ENCODE data around the gene DMBX1. TPM values are rescaled to one million over a fixed set of nuclear protein-coding genes. Genes with fewer than 3 reads are reported as not detected.

Gene DMBX1
- polyA plus RNA-seq, 1 donor from 2014 or later: 0.28 TPM

- H3K9me3 ChIP-seq (ENCODE audit: low read length): no peaks in the 10 kb centered on the region
- H3K27ac ChIP-seq (ENCODE audit: low read length): no peak overlapping the region
Observed at GRCh38 chr1:46510341-46510997, 20.8 kb downstream of the DMBX1 start.

GRCh38 chr1:46510998-46511365, 21.3 kb downstream of the DMBX1 start:
- TF ChIP-seq TAF1 (IDR thresholded peaks at IDR 0.05; ENCODE audit: low read depth) (no peak), MXI1 (conservative IDR thresholded peaks at IDR 0.05; ENCODE audit: poor library complexity, severe bottlenecking) (no peak), POLR2AphosphoS5 (IDR thresholded peaks at IDR 0.05) (no peak), SMC3 (conservative IDR thresholded peaks at IDR 0.05; ENCODE audit: poor library complexity) (no peak), EP300 (conservative IDR thresholded peaks at IDR 0.05; ENCODE audit: poor library complexity, severe bottlenecking) (no peak)
- H3K9me3 ChIP-seq (ENCODE audit: low read length): no peaks in the 10 kb centered on the region
- H4K20me1 ChIP-seq (ENCODE audit: insufficient read depth): no peaks in the 10 kb centered on the region
- no peaks in the 10 kb centered on the region for H3K79me2 ChIP-seq (replicated peaks; ENCODE audit: insufficient read depth, low read length)
- H3K4me2 ChIP-seq (ENCODE audit: low read length): no peak overlapping the region
- no peak overlapping the region for H3K27ac ChIP-seq (ENCODE audit: low read length)
- H3K36me3 ChIP-seq (ENCODE audit: insufficient read depth, low read length): no peaks in the 10 kb centered on the region
- H3K9me2 ChIP-seq (ENCODE audit: insufficient read depth, low read length): no peaks in the 10 kb centered on the region
- H3F3A ChIP-seq (ENCODE audit: insufficient read depth, low read length, poor library complexity, severe bottlenecking): no peaks in the 10 kb centered on the region
- no peak overlapping the region for H2AFZ ChIP-seq (ENCODE audit: low read depth, low read length)
- H3K27me3 ChIP-seq (ENCODE audit: insufficient read depth, low read depth, low read length): no peaks in the 10 kb centered on the region
- H3K4me3 ChIP-seq (ENCODE audit: low read length): no peak overlapping the region
- no peak overlapping the region for H3K9ac ChIP-seq (ENCODE audit: low read length)

More at GRCh38 chr1:46510341-46510997, 20.8 kb downstream of the DMBX1 start:
- Histone ChIP-seq H3F3A (ENCODE audit: insufficient read depth, low read length, poor library complexity, severe bottlenecking) (no peaks in the 10 kb centered on the region), H3K4me2 (ENCODE audit: low read length) (no peak overlapping the region), H3K9me2 (ENCODE audit: insufficient read depth, low read length) (no peaks in the 10 kb centered on the region), H3K9ac (ENCODE audit: low read length) (no peak overlapping the region), H3K4me3 (ENCODE audit: low read length) (no peak overlapping the region), H3K36me3 (ENCODE audit: insufficient read depth, low read length) (no peaks in the 10 kb centered on the region), H2AFZ (ENCODE audit: low read depth, low read length) (no peak overlapping the region), H4K20me1 (ENCODE audit: insufficient read depth) (no peaks in the 10 kb centered on the region), H3K27me3 (ENCODE audit: insufficient read depth, low read depth, low read length) (no peaks in the 10 kb centered on the region), H3K79me2 (replicated peaks; ENCODE audit: insufficient read depth, low read length) (no peaks in the 10 kb centered on the region)
- TF ChIP-seq MXI1 (conservative IDR thresholded peaks at IDR 0.05; ENCODE audit: poor library complexity, severe bottlenecking) (no peak), SMC3 (conservative IDR thresholded peaks at IDR 0.05; ENCODE audit: poor library complexity) (no peak), EP300 (conservative IDR thresholded peaks at IDR 0.05; ENCODE audit: poor library complexity, severe bottlenecking) (no peak), POLR2AphosphoS5 (IDR thresholded peaks at IDR 0.05) (no peak), EZH2 (IDR thresholded peaks at IDR 0.05; ENCODE audit: borderline replicate concordance, insufficient read depth, low read length, poor library complexity, severe bottlenecking) (no peak), RAD21 (conservative IDR thresholded peaks at IDR 0.05) (no peak), TAF1 (IDR thresholded peaks at IDR 0.05; ENCODE audit: low read depth) (no peak)
- TF ChIP-seq, protein P1, sequence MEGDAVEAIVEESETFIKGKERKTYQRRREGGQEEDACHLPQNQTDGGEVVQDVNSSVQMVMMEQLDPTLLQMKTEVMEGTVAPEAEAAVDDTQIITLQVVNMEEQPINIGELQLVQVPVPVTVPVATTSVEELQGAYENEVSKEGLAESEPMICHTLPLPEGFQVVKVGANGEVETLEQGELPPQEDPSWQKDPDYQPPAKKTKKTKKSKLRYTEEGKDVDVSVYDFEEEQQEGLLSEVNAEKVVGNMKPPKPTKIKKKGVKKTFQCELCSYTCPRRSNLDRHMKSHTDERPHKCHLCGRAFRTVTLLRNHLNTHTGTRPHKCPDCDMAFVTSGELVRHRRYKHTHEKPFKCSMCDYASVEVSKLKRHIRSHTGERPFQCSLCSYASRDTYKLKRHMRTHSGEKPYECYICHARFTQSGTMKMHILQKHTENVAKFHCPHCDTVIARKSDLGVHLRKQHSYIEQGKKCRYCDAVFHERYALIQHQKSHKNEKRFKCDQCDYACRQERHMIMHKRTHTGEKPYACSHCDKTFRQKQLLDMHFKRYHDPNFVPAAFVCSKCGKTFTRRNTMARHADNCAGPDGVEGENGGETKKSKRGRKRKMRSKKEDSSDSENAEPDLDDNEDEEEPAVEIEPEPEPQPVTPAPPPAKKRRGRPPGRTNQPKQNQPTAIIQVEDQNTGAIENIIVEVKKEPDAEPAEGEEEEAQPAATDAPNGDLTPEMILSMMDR (IDR thresholded peaks at IDR 0.05; ENCODE audit: poor library complexity, severe bottlenecking): no peak
- TF ChIP-seq, protein P2, sequence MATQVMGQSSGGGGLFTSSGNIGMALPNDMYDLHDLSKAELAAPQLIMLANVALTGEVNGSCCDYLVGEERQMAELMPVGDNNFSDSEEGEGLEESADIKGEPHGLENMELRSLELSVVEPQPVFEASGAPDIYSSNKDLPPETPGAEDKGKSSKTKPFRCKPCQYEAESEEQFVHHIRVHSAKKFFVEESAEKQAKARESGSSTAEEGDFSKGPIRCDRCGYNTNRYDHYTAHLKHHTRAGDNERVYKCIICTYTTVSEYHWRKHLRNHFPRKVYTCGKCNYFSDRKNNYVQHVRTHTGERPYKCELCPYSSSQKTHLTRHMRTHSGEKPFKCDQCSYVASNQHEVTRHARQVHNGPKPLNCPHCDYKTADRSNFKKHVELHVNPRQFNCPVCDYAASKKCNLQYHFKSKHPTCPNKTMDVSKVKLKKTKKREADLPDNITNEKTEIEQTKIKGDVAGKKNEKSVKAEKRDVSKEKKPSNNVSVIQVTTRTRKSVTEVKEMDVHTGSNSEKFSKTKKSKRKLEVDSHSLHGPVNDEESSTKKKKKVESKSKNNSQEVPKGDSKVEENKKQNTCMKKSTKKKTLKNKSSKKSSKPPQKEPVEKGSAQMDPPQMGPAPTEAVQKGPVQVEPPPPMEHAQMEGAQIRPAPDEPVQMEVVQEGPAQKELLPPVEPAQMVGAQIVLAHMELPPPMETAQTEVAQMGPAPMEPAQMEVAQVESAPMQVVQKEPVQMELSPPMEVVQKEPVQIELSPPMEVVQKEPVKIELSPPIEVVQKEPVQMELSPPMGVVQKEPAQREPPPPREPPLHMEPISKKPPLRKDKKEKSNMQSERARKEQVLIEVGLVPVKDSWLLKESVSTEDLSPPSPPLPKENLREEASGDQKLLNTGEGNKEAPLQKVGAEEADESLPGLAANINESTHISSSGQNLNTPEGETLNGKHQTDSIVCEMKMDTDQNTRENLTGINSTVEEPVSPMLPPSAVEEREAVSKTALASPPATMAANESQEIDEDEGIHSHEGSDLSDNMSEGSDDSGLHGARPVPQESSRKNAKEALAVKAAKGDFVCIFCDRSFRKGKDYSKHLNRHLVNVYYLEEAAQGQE (IDR thresholded peaks at IDR 0.05; ENCODE audit: borderline replicate concordance): no peak

Data from neural cell (in vitro differentiated cells).